MCF 10A (cell line): ENCODE results near the gene MARVELD1. TPM values are rescaled to one million over a fixed set of nuclear protein-coding genes. Genes with fewer than 3 reads are reported as not detected.
A peak's percentile ranks its signal among the peaks of the same experiment; 100 is the strongest.
"Not testable (repeated sequence)": the region's sequence is repeated elsewhere in the genome, so short reads cannot be mapped to it uniquely, and the experiment has no call there.

Experiments
- BruUV-seq: library from RNA; stranded (reverse); fragments of 400-500 nt; replicated peaks from 2 replicates; lab custom pipeline; 2021; lab: Mats Ljungman, UMichigan
- CTCF ChIA-PET: fragments of 300-600 bp; sonication (Branson Sonifier 250); formaldehyde crosslinking; extraction: SDS; loops from one replicate; lab custom pipeline; 2021; ENCODE audit warnings: antibody characterized with exemption, inconsistent platforms; lab: Yijun Ruan, JAX
- POLR2A ChIA-PET: fragments of 300-600, 350-650 bp; sonication (Branson Sonifier 250); formaldehyde crosslinking; extraction: SDS; loops from one replicate; lab custom pipeline; 2020; ENCODE audit warnings: antibody characterized with exemption, inconsistent platforms; lab: Yijun Ruan, JAX
- DNase-seq: peaks from one replicate; pipeline ENCODE4 v3.0.0-alpha.2; 2018; ENCODE audit not compliant: unreplicated experiment
- H3K27ac Mint-ChIP-seq: one replicate; pipeline ENCODE4 v1.8.0; 2022; ENCODE audit warnings: mild to moderate bottlenecking, low read depth, mixed read lengths; ENCODE audit not compliant: unreplicated experiment
- H3K27me3 Mint-ChIP-seq: one replicate; pipeline ENCODE4 v1.8.0; 2022; ENCODE audit warnings: mixed read lengths; ENCODE audit not compliant: insufficient read depth, unreplicated experiment
- H3K36me3 Mint-ChIP-seq: one replicate; pipeline ENCODE4 v1.8.0; 2022; ENCODE audit warnings: mild to moderate bottlenecking, moderate library complexity, mixed read lengths; ENCODE audit not compliant: insufficient read depth, unreplicated experiment
- H3K4me1 Mint-ChIP-seq: one replicate; pipeline ENCODE4 v1.8.0; 2022; ENCODE audit warnings: mixed read lengths; ENCODE audit not compliant: insufficient read depth, unreplicated experiment
- H3K4me3 Mint-ChIP-seq: one replicate; pipeline ENCODE4 v1.8.0; 2022; ENCODE audit warnings: mild to moderate bottlenecking, moderate library complexity, mixed read lengths; ENCODE audit not compliant: unreplicated experiment
- H3K9me3 Mint-ChIP-seq: one replicate; pipeline ENCODE4 v1.8.0; 2022; ENCODE audit warnings: mixed read lengths; ENCODE audit not compliant: unreplicated experiment
- intact Hi-C: fragments of 100-400 bp; cut with micrococcal nuclease; formaldehyde crosslinking; loops from 2 replicates; pipeline ENCODE4 v1.14.1; 2022
- total RNA-seq: library from RNA; stranded (reverse); gene quantifications from 2 replicates; pipeline ENCODE4 v1.2.3, GENCODE V29; 2022
- TF ChIP-seq, protein P1 (sequence below): fragments of 200-600 bp; IDR thresholded peaks from one replicate; pipeline ENCODE4 v1.8.0; 2022; ENCODE audit warnings: antibody characterized with exemption, mild to moderate bottlenecking; ENCODE audit not compliant: unreplicated experiment

Gene MARVELD1
- total RNA-seq, 1 experiment from 2014 or later, result 54.9 TPM

DNA sequence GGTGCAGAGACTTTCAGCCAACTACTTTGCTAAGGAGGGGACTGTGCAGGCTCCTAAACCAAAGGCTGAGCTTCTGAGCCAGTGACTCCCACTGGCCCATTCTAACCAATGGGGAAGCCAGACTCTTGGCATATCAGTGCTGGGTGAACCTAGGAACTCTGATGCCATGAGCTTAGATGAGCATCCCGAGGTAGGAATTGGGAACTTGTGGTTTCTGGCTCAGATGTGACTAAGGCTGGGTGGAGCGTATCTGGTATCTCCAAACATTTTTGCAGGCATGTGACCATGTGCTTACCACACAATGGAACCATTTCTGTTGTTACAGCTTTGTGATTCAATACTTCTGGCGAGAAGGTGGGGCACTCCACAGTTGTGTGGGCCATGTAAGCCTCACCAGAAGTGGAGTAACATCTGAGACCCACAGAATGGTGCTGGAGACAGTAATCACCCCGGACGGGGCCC is 23.9 kb upstream of the MARVELD1 start:
- CTCF ChIA-PET, result interaction anchor here (0.5 to 11.1 kb wide), 9 partner anchors 10 to 1741 kb away, joined by 3 to 113 read pairs (median 3); no protein-coding TSS in a partner anchor
- Mint-ChIP-seq H3K27me3 (no peaks in the 10 kb centered on the region), H3K27ac (peak overlapping the region; percentile 93), H3K4me3 (peak overlapping the region; percentile 14), H3K36me3 (peaks cover 24% of the 10 kb centered on the region), H3K4me1 (peaks cover 17% of the 10 kb centered on the region), H3K9me3 (no peaks in the 10 kb centered on the region)
- DNase-seq, result peak; percentile 99
- no TSS peak for BruUV-seq
- POLR2A ChIA-PET, result interaction anchor here (0.7 to 24.4 kb wide), 13 partner anchors 9 to 192 kb away, joined by 3 to 915 read pairs (median 10); partner anchors contain the start of genes ANKRD2, MARVELD1, PI4K2A and ZFYVE27
- intact Hi-C loops, result loop anchor here (5.0 kb wide), 1 partner anchor 47 kb away; the partner anchor contains the start of gene PI4K2A
- TF ChIP-seq, protein P1, sequence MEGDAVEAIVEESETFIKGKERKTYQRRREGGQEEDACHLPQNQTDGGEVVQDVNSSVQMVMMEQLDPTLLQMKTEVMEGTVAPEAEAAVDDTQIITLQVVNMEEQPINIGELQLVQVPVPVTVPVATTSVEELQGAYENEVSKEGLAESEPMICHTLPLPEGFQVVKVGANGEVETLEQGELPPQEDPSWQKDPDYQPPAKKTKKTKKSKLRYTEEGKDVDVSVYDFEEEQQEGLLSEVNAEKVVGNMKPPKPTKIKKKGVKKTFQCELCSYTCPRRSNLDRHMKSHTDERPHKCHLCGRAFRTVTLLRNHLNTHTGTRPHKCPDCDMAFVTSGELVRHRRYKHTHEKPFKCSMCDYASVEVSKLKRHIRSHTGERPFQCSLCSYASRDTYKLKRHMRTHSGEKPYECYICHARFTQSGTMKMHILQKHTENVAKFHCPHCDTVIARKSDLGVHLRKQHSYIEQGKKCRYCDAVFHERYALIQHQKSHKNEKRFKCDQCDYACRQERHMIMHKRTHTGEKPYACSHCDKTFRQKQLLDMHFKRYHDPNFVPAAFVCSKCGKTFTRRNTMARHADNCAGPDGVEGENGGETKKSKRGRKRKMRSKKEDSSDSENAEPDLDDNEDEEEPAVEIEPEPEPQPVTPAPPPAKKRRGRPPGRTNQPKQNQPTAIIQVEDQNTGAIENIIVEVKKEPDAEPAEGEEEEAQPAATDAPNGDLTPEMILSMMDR, result no peak

DNA sequence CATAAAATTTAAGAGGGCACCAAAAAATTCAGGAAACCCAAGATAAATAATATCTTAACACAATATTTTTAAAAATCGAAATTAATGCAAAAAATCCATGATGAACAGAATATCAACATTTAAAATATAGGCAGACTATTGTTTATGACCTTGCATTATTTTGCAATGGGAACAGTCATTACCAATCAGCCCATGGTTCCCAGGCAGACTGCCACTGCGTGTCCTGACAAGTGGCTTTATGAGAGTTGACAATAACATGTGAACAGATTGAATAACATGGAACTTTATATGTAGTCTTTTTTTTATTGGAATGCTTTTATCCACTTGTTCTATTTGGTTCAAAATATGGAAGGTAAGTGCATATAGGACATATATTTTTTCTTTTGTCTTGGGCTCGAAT is 23.4 kb upstream of the MARVELD1 start:
- H3K36me3 Mint-ChIP-seq, result peaks cover 19% of the 10 kb centered on the region
- peak overlapping the region; percentile 93 for H3K27ac Mint-ChIP-seq
- TF ChIP-seq, protein P1, result no peak
- H3K27me3 Mint-ChIP-seq, result no peaks in the 10 kb centered on the region
- TSS peak; percentile 67 for BruUV-seq
- peak overlapping the region; percentile 14 for H3K4me3 Mint-ChIP-seq
- peaks cover 17% of the 10 kb centered on the region for H3K4me1 Mint-ChIP-seq
- intact Hi-C loops, result no loop called here
- peak; percentile 83 for DNase-seq
- H3K9me3 Mint-ChIP-seq, result no peaks in the 10 kb centered on the region
- POLR2A ChIA-PET, result interaction anchor here (0.7 to 24.4 kb wide), 14 partner anchors 8 to 1990 kb away, joined by 3 to 915 read pairs (median 8); partner anchors contain the start of genes ENTPD7, MARVELD1, PI4K2A and ZFYVE27
- CTCF ChIA-PET, result interaction anchor here (0.9 to 11.1 kb wide), 7 partner anchors 10 to 77 kb away, joined by 3 to 113 read pairs (median 5); no protein-coding TSS in a partner anchor

DNA sequence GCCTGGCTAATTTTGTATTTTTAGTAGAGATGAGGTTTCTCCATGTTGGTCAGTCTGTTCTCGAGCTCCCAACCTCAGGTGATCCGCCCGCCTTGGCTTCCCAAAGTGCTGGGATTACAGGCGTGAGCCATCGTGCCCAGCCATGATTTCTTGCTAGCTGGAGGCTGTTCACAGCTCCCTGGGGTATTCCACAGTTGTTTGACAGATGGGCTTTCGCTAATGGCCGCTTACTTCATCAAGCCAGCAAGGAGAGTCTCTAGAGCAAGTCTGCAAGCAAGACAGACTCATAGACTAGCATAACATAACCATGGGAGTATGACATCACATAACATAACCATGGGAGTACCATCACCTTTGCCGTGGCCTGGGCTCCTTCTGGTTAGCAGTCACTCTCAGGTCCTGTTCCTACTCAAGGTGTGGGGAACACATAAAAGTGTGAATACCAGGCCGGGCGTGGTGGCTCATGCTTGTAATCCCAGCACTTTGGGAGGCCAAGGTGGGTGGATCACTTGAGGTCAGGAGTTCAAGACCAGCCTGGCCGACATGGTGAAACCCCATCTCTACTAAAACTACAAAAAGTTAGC is 15.4 kb upstream of the MARVELD1 start:
- DNase-seq, H3K27ac Mint-ChIP-seq, H3K36me3 Mint-ChIP-seq, H3K4me3 Mint-ChIP-seq, H3K4me1 Mint-ChIP-seq, BruUV-seq, H3K9me3 Mint-ChIP-seq, H3K27me3 Mint-ChIP-seq, intact Hi-C loops: not testable (repeated sequence)
- POLR2A ChIA-PET, result interaction anchor here (1.6 to 4.6 kb wide), 4 partner anchors 11 to 38 kb away, joined by 3 to 43 read pairs (median 6); partner anchors contain the start of genes AVPI1 and ZFYVE27
- CTCF ChIA-PET, result interaction anchor here (0.6 to 3.5 kb wide), 8 partner anchors 11 to 51 kb away, joined by 3 to 32 read pairs (median 9); partner anchors contain the start of gene AVPI1

DNA sequence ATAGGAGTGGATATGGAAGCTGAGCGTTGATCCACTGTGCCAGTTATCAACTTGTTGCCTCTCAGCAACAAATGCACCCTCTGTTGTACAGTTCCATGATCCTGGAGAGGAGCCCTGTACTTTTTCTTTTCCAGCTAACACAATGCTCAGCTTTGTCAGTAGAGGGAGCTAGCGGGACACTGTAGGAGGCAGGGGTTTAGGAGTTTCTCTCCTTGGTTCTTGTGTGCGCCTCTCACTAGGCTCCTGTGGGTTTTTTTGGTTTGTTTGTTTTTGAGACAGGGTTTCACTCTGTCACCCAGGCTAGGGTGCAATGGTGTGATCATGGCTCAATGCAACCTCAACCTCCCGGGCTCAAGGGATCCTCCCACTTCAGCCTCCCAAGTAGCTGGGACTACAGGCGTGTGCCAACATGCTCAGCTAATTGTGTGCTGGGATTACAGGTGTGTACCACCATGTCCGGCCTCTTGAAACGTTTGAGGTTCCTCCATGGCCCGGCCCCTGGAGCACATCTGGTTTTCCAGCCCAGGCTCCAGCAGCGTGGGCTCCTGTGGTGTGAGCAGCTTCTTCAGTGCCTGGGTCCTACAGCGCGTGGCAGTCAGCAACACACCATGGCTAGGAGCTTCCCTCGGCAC is 12.0 kb upstream of the MARVELD1 start:
- Mint-ChIP-seq H3K36me3 (no peaks in the 10 kb centered on the region), H3K4me3 (no peak overlapping the region), H3K4me1 (peaks cover 8% of the 10 kb centered on the region), H3K9me3 (no peaks in the 10 kb centered on the region), H3K27me3 (no peaks in the 10 kb centered on the region), H3K27ac (no peak overlapping the region)
- POLR2A ChIA-PET, result interaction anchor here (0.7 to 20.1 kb wide), 14 partner anchors 8 to 62 kb away, joined by 3 to 915 read pairs (median 8); partner anchors contain the start of genes AVPI1, MARVELD1 and ZFYVE27
- peak; percentile 88 for DNase-seq
- BruUV-seq, result no TSS peak
- TF ChIP-seq, protein P1, result peak; percentile 80
- CTCF ChIA-PET, result interaction anchor here (0.5 to 21.1 kb wide), 23 partner anchors 12 to 1610 kb away, joined by 3 to 847 read pairs (median 4); partner anchors contain the start of genes AVPI1, MARVELD1 and ZFYVE27
- intact Hi-C loops, result loop anchor here (1.0 to 2.0 kb wide), 2 partner anchors 15 to 30 kb away; partner anchors contain the start of gene AVPI1
